OCI-LY3 (cell line): ENCODE measurements around the gene OPCML.

Source experiments
- EZH2phosphoT487 ChIP-seq: fragments of 200-600 bp; shearing (Covaris generic); IDR thresholded peaks from 2 replicates; pipeline ENCODE4 v1.6.1; 2018; ENCODE audit warnings: antibody characterized with exemption, mixed run types, low read depth
- TF ChIP-seq, protein P1 (sequence below): fragments of 200-600, 300-600 bp; sonication (generic); IDR thresholded peaks from 2 replicates; pipeline ENCODE4 v1.5.1; 2014; ENCODE audit warnings: antibody characterized with exemption, low read length, low read depth

DNA sequence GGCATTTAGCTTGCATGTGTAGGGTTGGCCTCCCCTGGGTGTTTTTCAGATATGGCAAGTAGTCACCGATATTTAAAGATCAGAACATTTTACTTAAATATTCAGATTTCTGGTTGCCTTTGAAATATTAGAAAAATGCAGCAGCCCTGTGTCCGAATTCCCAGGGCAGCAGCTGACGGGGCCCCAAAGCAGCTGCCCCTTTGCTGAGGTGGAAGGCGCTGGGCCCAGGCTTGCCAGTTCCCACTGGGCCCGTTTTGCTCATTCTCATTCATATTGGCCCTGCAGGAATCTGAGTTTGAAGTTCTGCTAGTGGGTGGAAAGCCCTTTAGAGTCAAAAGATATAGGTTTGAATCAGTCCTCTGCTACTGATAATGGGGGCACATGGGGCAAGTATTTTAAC is 692.1 kb downstream of the OPCML start:
- TF ChIP-seq, protein P1, sequence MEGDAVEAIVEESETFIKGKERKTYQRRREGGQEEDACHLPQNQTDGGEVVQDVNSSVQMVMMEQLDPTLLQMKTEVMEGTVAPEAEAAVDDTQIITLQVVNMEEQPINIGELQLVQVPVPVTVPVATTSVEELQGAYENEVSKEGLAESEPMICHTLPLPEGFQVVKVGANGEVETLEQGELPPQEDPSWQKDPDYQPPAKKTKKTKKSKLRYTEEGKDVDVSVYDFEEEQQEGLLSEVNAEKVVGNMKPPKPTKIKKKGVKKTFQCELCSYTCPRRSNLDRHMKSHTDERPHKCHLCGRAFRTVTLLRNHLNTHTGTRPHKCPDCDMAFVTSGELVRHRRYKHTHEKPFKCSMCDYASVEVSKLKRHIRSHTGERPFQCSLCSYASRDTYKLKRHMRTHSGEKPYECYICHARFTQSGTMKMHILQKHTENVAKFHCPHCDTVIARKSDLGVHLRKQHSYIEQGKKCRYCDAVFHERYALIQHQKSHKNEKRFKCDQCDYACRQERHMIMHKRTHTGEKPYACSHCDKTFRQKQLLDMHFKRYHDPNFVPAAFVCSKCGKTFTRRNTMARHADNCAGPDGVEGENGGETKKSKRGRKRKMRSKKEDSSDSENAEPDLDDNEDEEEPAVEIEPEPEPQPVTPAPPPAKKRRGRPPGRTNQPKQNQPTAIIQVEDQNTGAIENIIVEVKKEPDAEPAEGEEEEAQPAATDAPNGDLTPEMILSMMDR, result no peak
- TF ChIP-seq EZH2phosphoT487, result no peak
